BE2C (cell line): Measurements from ENCODE around the gene GATD1.

Experiments
- DNase-seq: peaks from one replicate; pipeline ENCODE4 v3.0.0-alpha.2; 2020
- H3K27me3 ChIP-seq: fragments of 250-450 bp; sonication (Bioruptor Pico); 2 replicates; pipeline ENCODE4 v1.5.1; 2020; ENCODE audit warnings: mild to moderate bottlenecking
- H3K36me3 ChIP-seq: fragments of 250-450 bp; sonication (Bioruptor Pico); 2 replicates; pipeline ENCODE4 v1.5.1; 2020; ENCODE audit warnings: mild to moderate bottlenecking
- H3K4me1 ChIP-seq: fragments of 250-450 bp; sonication (Bioruptor Pico); 2 replicates; pipeline ENCODE4 v1.5.1; 2020
- H3K4me3 ChIP-seq: 2 replicates; pipeline ENCODE4 v1.5.1; 2011; ENCODE audit warnings: low read depth, low read length
- H3K9me3 ChIP-seq: fragments of 250-450 bp; sonication (Bioruptor Pico); 2 replicates; pipeline ENCODE4 v1.5.1; 2020
- CTCF ChIP-seq: IDR thresholded peaks from 2 replicates; pipeline ENCODE4 v1.5.1; 2012; ENCODE audit warnings: mild to moderate bottlenecking, low read depth, low read length

Gene GATD1

GRCh38 chr11:727859-728748, 49.2 kb downstream of the GATD1 start:
- no peaks in the 10 kb centered on the region for H3K36me3 ChIP-seq
- TF ChIP-seq CTCF = peak; percentile 85
- no peaks in the 10 kb centered on the region for H3K4me1 ChIP-seq
- peak; percentile 73 for DNase-seq
- H3K4me3 ChIP-seq = no peak overlapping the region
- H3K9me3 ChIP-seq = no peaks in the 10 kb centered on the region
- peaks cover 17% of the 10 kb centered on the region for H3K27me3 ChIP-seq

- Histone ChIP-seq H3K4me3 (no peak overlapping the region), H3K27me3 (peaks cover 20% of the 10 kb centered on the region), H3K36me3 (no peaks in the 10 kb centered on the region), H3K4me1 (no peaks in the 10 kb centered on the region), H3K9me3 (no peaks in the 10 kb centered on the region)
- no peak for DNase-seq
- TF ChIP-seq CTCF = no peak
Observed at GRCh38 chr11:727281-727701, 50.0 kb downstream of the GATD1 start.

- peak; percentile 9 for DNase-seq
- no peaks in the 10 kb centered on the region for H3K4me1 ChIP-seq
Observed at GRCh38 chr11:726278-727220, 50.7 kb downstream of the GATD1 start.

GRCh38 chr11:725624-726202, 51.6 kb downstream of the GATD1 start:
- no peaks in the 10 kb centered on the region for H3K9me3 ChIP-seq
- no peaks in the 10 kb centered on the region for H3K36me3 ChIP-seq
- H3K4me3 ChIP-seq = no peak overlapping the region
- no peak for TF ChIP-seq CTCF
- peak; percentile 4 for DNase-seq
- H3K4me1 ChIP-seq = no peaks in the 10 kb centered on the region
- H3K27me3 ChIP-seq = peaks cover 35% of the 10 kb centered on the region

More at GRCh38 chr11:726278-727220, 50.7 kb downstream of the GATD1 start:
- Histone ChIP-seq H3K36me3 (no peaks in the 10 kb centered on the region), H3K27me3 (peaks cover 27% of the 10 kb centered on the region), H3K4me3 (no peak overlapping the region), H3K9me3 (no peaks in the 10 kb centered on the region)
- TF ChIP-seq CTCF = no peak

GRCh38 chr11:724778-725386, 52.4 kb downstream of the GATD1 start:
- Histone ChIP-seq H3K9me3 (no peaks in the 10 kb centered on the region), H3K4me1 (no peaks in the 10 kb centered on the region), H3K27me3 (peaks cover 42% of the 10 kb centered on the region), H3K36me3 (no peaks in the 10 kb centered on the region), H3K4me3 (no peak overlapping the region)
- DNase-seq = no peak
- no peak for TF ChIP-seq CTCF
